HEK293 (cell line): Measurements from ENCODE around the gene EYA3.

Source experiments
- CTCF ChIA-PET: fragments of 350-600 bp; formaldehyde crosslinking; extraction: SDS; loops from one replicate; lab custom pipeline; 2021; ENCODE audit warnings: antibody characterized with exemption; lab: Yijun Ruan, JAX
- POLR2A ChIA-PET: fragments of 300-600 bp; formaldehyde crosslinking; extraction: SDS; loops from one replicate; lab custom pipeline; 2020; ENCODE audit warnings: antibody characterized with exemption, inconsistent platforms; lab: Yijun Ruan, JAX
- H3K27ac ChIP-seq: fragments of 200-500 bp; sonication (Bioruptor generic); 2 replicates; pipeline ENCODE4 v1.5.1; 2014; ENCODE audit warnings: low read depth, low read length, control low read depth, inconsistent platforms; ENCODE audit errors: extremely low read depth
- H3K36me3 ChIP-seq, 2 experiments: fragments of 200-500 bp in 1 of 2; sonication (Bioruptor generic) in 1 of 2; 1 replicate in 1 of 2; 2 replicates in 1 of 2; pipeline ENCODE4 v1.5.1; 2014 to 2017; ENCODE audit warnings: inconsistent platforms in 2 of 2, low read length in 2 of 2; ENCODE audit not compliant: control insufficient read depth in 2 of 2, insufficient read depth in 1 of 2
- H3K4me1 ChIP-seq: fragments of 200-500 bp; sonication (Bioruptor generic); 2 replicates; pipeline ENCODE4 v1.5.1; 2014; ENCODE audit warnings: mild to moderate bottlenecking, low read length, inconsistent platforms; ENCODE audit not compliant: control insufficient read depth, insufficient read depth
- H3K4me3 ChIP-seq: 2 replicates; pipeline ENCODE4 v1.5.1; 2011; ENCODE audit warnings: low read depth, mild to moderate bottlenecking, control low read depth, low read length, moderate library complexity
- H3K9me3 ChIP-seq: fragments of 200-500 bp; sonication (Bioruptor generic); 2 replicates; pipeline ENCODE4 v1.5.1; 2014; ENCODE audit warnings: low read depth, low read length, inconsistent platforms; ENCODE audit not compliant: control insufficient read depth, insufficient read depth
- CTCF ChIP-seq: fragments of 450-650 bp; formaldehyde crosslinking; IDR thresholded peaks from 2 replicates; pipeline ENCODE4 v1.5.1; 2016; ENCODE audit warnings: missing biosample characterization, missing genetic modification characterization
- SALL2 ChIP-seq: fragments of 450-650 bp; formaldehyde crosslinking; IDR thresholded peaks from 2 replicates; pipeline ENCODE4 v1.5.0; 2017; ENCODE audit warnings: missing biosample characterization, mild to moderate bottlenecking, missing genetic modification characterization, borderline replicate concordance
- ZBTB11 ChIP-seq: fragments of 450-650 bp; formaldehyde crosslinking; conservative IDR thresholded peaks from 2 replicates; pipeline ENCODE4 v1.5.1; 2016; ENCODE audit warnings: low read depth, missing biosample characterization, missing genetic modification characterization
- ZBTB26 ChIP-seq: fragments of 450-650 bp; formaldehyde crosslinking; optimal IDR thresholded peaks from 2 replicates; pipeline ENCODE3; 2016; ENCODE audit warnings: missing biosample characterization, mild to moderate bottlenecking, missing genetic modification characterization
- ZEB2 ChIP-seq: fragments of 450-650 bp; formaldehyde crosslinking; IDR thresholded peaks from 2 replicates; pipeline ENCODE4 v1.5.1; 2016; ENCODE audit warnings: missing biosample characterization, missing genetic modification characterization
- ZNF121 ChIP-seq: fragments of 450-650 bp; formaldehyde crosslinking; IDR thresholded peaks from 2 replicates; pipeline ENCODE4 v1.5.1; 2016; ENCODE audit warnings: missing biosample characterization, missing genetic modification characterization
- ZNF146 ChIP-seq: fragments of 450-650 bp; formaldehyde crosslinking; IDR thresholded peaks from 2 replicates; pipeline ENCODE4 v1.5.1; 2016; ENCODE audit warnings: missing biosample characterization, missing genetic modification characterization
- ZNF19 ChIP-seq: fragments of 450-650 bp; formaldehyde crosslinking; IDR thresholded peaks from 2 replicates; pipeline ENCODE4; 2016; ENCODE audit warnings: missing biosample characterization, missing genetic modification characterization, low read depth
- ZNF311 ChIP-seq: fragments of 450-650 bp; formaldehyde crosslinking; IDR thresholded peaks from 2 replicates; pipeline ENCODE4 v1.5.1; 2017; ENCODE audit warnings: missing biosample characterization, missing genetic modification characterization, borderline replicate concordance
- ZNF423 ChIP-seq: fragments of 450-650 bp; formaldehyde crosslinking; IDR thresholded peaks from 2 replicates; pipeline ENCODE4 v1.5.1; 2016; ENCODE audit warnings: missing biosample characterization, missing genetic modification characterization
- ZNF488 ChIP-seq: fragments of 450-650 bp; formaldehyde crosslinking; IDR thresholded peaks from 2 replicates; pipeline ENCODE4 v1.5.1; 2016; ENCODE audit warnings: missing biosample characterization, missing genetic modification characterization
- ZNF518A ChIP-seq: fragments of 450-650 bp; formaldehyde crosslinking; conservative IDR thresholded peaks from 2 replicates; pipeline ENCODE4 v1.5.1; 2016; ENCODE audit warnings: low read depth, missing biosample characterization, missing genetic modification characterization
- ZNF549 ChIP-seq: fragments of 450-650 bp; IDR thresholded peaks from 2 replicates; pipeline ENCODE4 v1.5.1; 2018; ENCODE audit warnings: missing biosample characterization, missing genetic modification characterization, mild to moderate bottlenecking, inconsistent platforms, moderate library complexity
- ZNF639 ChIP-seq: fragments of 450-650 bp; formaldehyde crosslinking; IDR thresholded peaks from 2 replicates; pipeline ENCODE4 v1.5.1; 2016; ENCODE audit warnings: missing biosample characterization, missing genetic modification characterization
- ZNF664 ChIP-seq: fragments of 450-650 bp; formaldehyde crosslinking; IDR thresholded peaks from 2 replicates; pipeline ENCODE4 v1.5.1; 2016; ENCODE audit warnings: missing biosample characterization, missing genetic modification characterization
- ZNF776 ChIP-seq: fragments of 450-650 bp; formaldehyde crosslinking; IDR thresholded peaks from 2 replicates; pipeline ENCODE4 v1.5.0; 2017; ENCODE audit warnings: missing biosample characterization, missing genetic modification characterization, borderline replicate concordance
- ZSCAN4 ChIP-seq: fragments of 450-650 bp; formaldehyde crosslinking; IDR thresholded peaks from 2 replicates; pipeline ENCODE4 v1.5.1; 2017; ENCODE audit warnings: missing biosample characterization, missing genetic modification characterization

EYA3 gene

GRCh38 chr1:27938488-27938887 lies 149.9 kb downstream of the EYA3 start:
- POLR2A ChIA-PET: interaction anchor here (0.8 kb wide), 1 partner anchor 13 kb away, joined by 4 read pairs; no protein-coding TSS in a partner anchor
- TF ChIP-seq ZNF488 (tag by site-specific recombination) (no peak), SALL2 (tag by site-specific recombination) (no peak), ZNF518A (tag by site-specific recombination) (no peak), ZNF146 (no peak), CTCF (tag by site-specific recombination) (no peak), ZNF776 (tag by site-specific recombination) (no peak), ZNF19 (tag by site-specific recombination) (no peak), ZNF549 (tag by site-specific recombination) (no peak), ZNF423 (tag by site-specific recombination) (no peak), ZNF121 (tag by site-specific recombination) (no peak), ZBTB26 (tag by site-specific recombination) (no peak), ZNF639 (tag by site-specific recombination) (no peak), ZNF311 (tag by site-specific recombination) (no peak)
- Histone ChIP-seq H3K27ac (no peak overlapping the region), H3K36me3 (no peaks in the 10 kb centered on the region), H3K9me3 (no peaks in the 10 kb centered on the region), H3K4me3 (no peak overlapping the region), H3K4me1 (peaks cover 3% of the 10 kb centered on the region; the same call in 1 of the 2 replicates)
- CTCF ChIA-PET: interaction anchor here (0.8 to 4.9 kb wide), 2 partner anchors 20 to 232 kb away, joined by 4 to 32 read pairs; partner anchors contain the start of gene XKR8

- Histone ChIP-seq H3K27ac (no peak overlapping the region), H3K9me3 (no peaks in the 10 kb centered on the region), H3K36me3 (no peaks in the 10 kb centered on the region), H3K4me3 (no peak overlapping the region), H3K4me1 (peaks cover 3% of the 10 kb centered on the region; the same call in 1 of the 2 replicates)
- POLR2A ChIA-PET: interaction anchor here (0.6 kb wide), 1 partner anchor 74 kb away, joined by 3 read pairs; no protein-coding TSS in a partner anchor
- CTCF ChIA-PET: interaction anchor here (0.6 to 4.9 kb wide), 3 partner anchors 8 to 939 kb away, joined by 4 to 32 read pairs (median 4); partner anchors contain the start of gene XKR8
- no peak for TF ChIP-seq ZBTB11 (tag by site-specific recombination)
- TF ChIP-seq ZNF311 (tag by site-specific recombination): no peak
- no peak for TF ChIP-seq ZEB2 (tag by site-specific recombination)
- no peak for TF ChIP-seq ZNF664
- TF ChIP-seq ZSCAN4 (tag by site-specific recombination): no peak
These were observed 150.9 kb downstream of the EYA3 start for GRCh38 chr1:27937524-27937836.
